ENCODE data around the gene FAAP20. TPM values are rescaled to one million over a fixed set of nuclear protein-coding genes. Genes with fewer than 3 reads are reported as not detected.

FAAP20 gene
- total RNA-seq, 1 experiment from 2014 or later, result 133 TPM

- TF ChIP-seq MAX (CRISPR knock-in tag; IDR thresholded peaks at IDR 0.05) (peak; percentile 52; the same call in 1 of the 2 replicates), CREM (CRISPR knock-in tag; IDR thresholded peaks at IDR 0.05) (no peak), USF1 (CRISPR knock-in tag; IDR thresholded peaks at IDR 0.05) (peak; percentile 54), MYBL2 (CRISPR knock-in tag; IDR thresholded peaks at IDR 0.05) (0 out of 2 replicates have a peak, but pooled peaks have one; percentile 47)
Measured at GRCh38 chr1:2204415-2205190, 10.0 kb upstream of the FAAP20 start (continued).

- 0 out of 2 replicates have a peak, but pooled peaks have one; percentile 7 for TF ChIP-seq KAT7 (CRISPR knock-in tag; IDR thresholded peaks at IDR 0.05; ENCODE audit: borderline replicate concordance)
- TF ChIP-seq IRF1 (CRISPR knock-in tag; IDR thresholded peaks at IDR 0.05), result no peak
- Mint-ChIP-seq H3K9me3 (no peaks in the 10 kb centered on the region), H3K4me3 (peak overlapping the region; percentile 60), H3K36me3 (no peaks in the 10 kb centered on the region), H3K27ac (peak overlapping the region; percentile 49; the same call in 1 of the 2 replicates), H3K27me3 (ENCODE audit: low read depth) (peaks cover 15% of the 10 kb centered on the region), H3K4me1 (peaks cover 20% of the 10 kb centered on the region)
- POLR2A ChIA-PET, result interaction anchor here (0.5 to 1.8 kb wide), 4 partner anchors 9 to 75 kb away, joined by 3 to 6 read pairs (median 4); partner anchors contain the start of gene FAAP20
- ATAC-seq (no peak), DNase-seq (ENCODE audit: low spot score) (no peak)
- CTCF ChIA-PET, result interaction anchor here (0.9 to 4.5 kb wide), 10 partner anchors 8 to 1116 kb away, joined by 3 to 46 read pairs (median 4); partner anchors contain the start of gene FAAP20
Measured at GRCh38 chr1:2203671-2204414, 9.3 kb upstream of the FAAP20 start.

- H3K9me3 Mint-ChIP-seq, result no peaks in the 10 kb centered on the region
- no peak overlapping the region for H3K27ac Mint-ChIP-seq
- no peak for TF ChIP-seq ZBTB21 (CRISPR knock-in tag; IDR thresholded peaks at IDR 0.05; ENCODE audit: borderline replicate concordance)
- ATAC-seq (no peak), DNase-seq (ENCODE audit: low spot score) (no peak)
- H3K4me3 Mint-ChIP-seq, result 0 out of 2 replicates have a peak overlapping the region, but pooled peaks have one; percentile 25
- peaks cover 15% of the 10 kb centered on the region for H3K27me3 Mint-ChIP-seq (ENCODE audit: low read depth)
- POLR2A ChIA-PET, result interaction anchor here (0.5 to 1.8 kb wide), 3 partner anchors 8 to 76 kb away, joined by 3 to 6 read pairs (median 3); partner anchors contain the start of gene FAAP20
- no peaks in the 10 kb centered on the region for H3K36me3 Mint-ChIP-seq
- H3K4me1 Mint-ChIP-seq, result peaks cover 20% of the 10 kb centered on the region
- CTCF ChIA-PET, result interaction anchor here (1.4 to 4.5 kb wide), 3 partner anchors 8 to 178 kb away, joined by 5 to 46 read pairs (median 37); partner anchors contain the start of gene FAAP20
Measured at GRCh38 chr1:2202843-2203601, 8.4 kb upstream of the FAAP20 start.

- TF ChIP-seq ZNF138 (CRISPR knock-in tag; conservative IDR thresholded peaks at IDR 0.05) (no peak), NFATC4 (CRISPR knock-in tag; IDR thresholded peaks at IDR 0.05) (no peak), ATF6 (CRISPR knock-in tag; IDR thresholded peaks at IDR 0.05) (no peak), FOXP1 (CRISPR knock-in tag; IDR thresholded peaks at IDR 0.05; ENCODE audit: borderline replicate concordance) (no peak), ATF1 (CRISPR knock-in tag; IDR thresholded peaks at IDR 0.05) (no peak), ZNF281 (CRISPR knock-in tag; IDR thresholded peaks at IDR 0.05) (no peak), GTF2I (CRISPR knock-in tag; conservative IDR thresholded peaks at IDR 0.05) (no peak), ATF2 (CRISPR knock-in tag; IDR thresholded peaks at IDR 0.05; ENCODE audit: borderline replicate concordance, low read depth) (no peak), ELF4 (CRISPR knock-in tag; IDR thresholded peaks at IDR 0.05; ENCODE audit: low read depth) (no peak)
- peaks cover 14% of the 10 kb centered on the region for H3K27me3 Mint-ChIP-seq (ENCODE audit: low read depth)
- H3K9me3 Mint-ChIP-seq, result no peaks in the 10 kb centered on the region
- H3K36me3 Mint-ChIP-seq, result no peaks in the 10 kb centered on the region
- ChIA-PET CTCF (interaction anchor here (3.8 kb wide), 1 partner anchor 179 kb away, joined by 37 read pairs; no protein-coding TSS in a partner anchor), POLR2A (interaction anchor here (0.5 kb wide), 1 partner anchor 35 kb away, joined by 3 read pairs; no protein-coding TSS in a partner anchor)
- H3K4me1 Mint-ChIP-seq, result peaks cover 20% of the 10 kb centered on the region
- no peak overlapping the region for H3K4me3 Mint-ChIP-seq
- no peak overlapping the region for H3K27ac Mint-ChIP-seq
- no peak for DNase-seq (ENCODE audit: low spot score)
- ATAC-seq, result no peak
Measured at GRCh38 chr1:2202008-2202575, 7.5 kb upstream of the FAAP20 start.

Data from WTC11 (cell line).